Esophagus squamous epithelium (tissue), 5 donors: Measurements from ENCODE around the gene PGM5. TPM values are rescaled to one million over a fixed set of nuclear protein-coding genes. Genes with fewer than 3 reads are reported as not detected.
A peak's percentile ranks its signal among the peaks of the same experiment; 100 is the strongest.

Experiments
- DNase-seq: peaks from one replicate; lab custom pipeline; 2025; lab: John Stamatoyannopoulos, UW
- H3K27ac ChIP-seq, 4 donors: fragments of 200-600 bp; sonication (generic); one replicate each; pipeline ENCODE4 v1.5.1; 2016 to 2019; ENCODE audit warnings: mild to moderate bottlenecking in 1 of 4
- H3K27me3 ChIP-seq, 4 donors: fragments of 200-600 bp; sonication (generic); 1 replicate in 3 of 4; 2 replicates in 1 of 4; pipeline versions ENCODE4 v1.5.1 to v1.6.0; 2017 to 2021; ENCODE audit warnings: antibody characterized with exemption in 1 of 4
- H3K36me3 ChIP-seq, 3 donors: fragments of 200-600 bp; sonication (generic); one replicate each; pipeline ENCODE4 v1.5.1; 2016 to 2019
- H3K4me1 ChIP-seq, 3 donors: fragments of 200-600 bp; sonication (generic); one replicate each; pipeline ENCODE4 v1.5.1; 2017 to 2019
- H3K4me3 ChIP-seq, 4 donors: fragments of 200-600 bp; sonication (generic); 1 replicate in 3 of 4; 2 replicates in 1 of 4; pipeline ENCODE4 v1.5.1; 2016 to 2019; ENCODE audit warnings: mild to moderate bottlenecking in 2 of 4, moderate library complexity in 1 of 4
- H3K9me3 ChIP-seq, 3 donors: fragments of 200-600 bp; sonication (generic); one replicate each; pipeline ENCODE4 v1.5.1; 2016 to 2019
- CTCF ChIP-seq, 6 experiments: fragments of 450-650 bp in 4 of 6; fragments of 200-600 bp in 2 of 6; sonication (generic) in 2 of 6; IDR thresholded peaks; one replicate each; pipeline ENCODE4 v1.5.1; 2016 to 2019; ENCODE audit warnings: antibody characterized with exemption in 6 of 6, mild to moderate bottlenecking in 4 of 6, moderate library complexity in 4 of 6
- POLR2A ChIP-seq, 4 donors: fragments of 450-650 bp; IDR thresholded peaks; one replicate each; pipeline ENCODE4 v1.6.1; 2017; ENCODE audit warnings: antibody characterized with exemption in 4 of 4, mild to moderate bottlenecking in 4 of 4, moderate library complexity in 3 of 4
- WGBS, 2 donors: methylation state at CpG; one replicate each; pipeline ENCODE4 v1.1.5; 2018; 5-methylcytosine and 5-hydroxymethylcytosine counted together
- intact Hi-C: fragments of 100-400 bp; cut with DNase I; formaldehyde crosslinking; loops from one replicate; pipeline ENCODE4 v1.15.0; 2022
- total RNA-seq, 4 donors: library from RNA; depleted of rRNA; stranded (reverse); fragments of >200 nt; gene quantifications; one replicate each; pipeline ENCODE4 v1.1.0, GENCODE V29; 2016
- donor health status: DM: yes; HTN: yes; CAD: no.

PGM5 gene
- total RNA-seq, 4 donors from 2014 or later, result 4.5 to 112 (median 20.8) TPM

GRCh38 chr9:68505681-68506409, 149.4 kb downstream of the PGM5 start:
- no peak overlapping the region for H3K4me3 ChIP-seq
- TF ChIP-seq POLR2A (IDR thresholded peaks at IDR 0.05), result no peak
- TF ChIP-seq CTCF (IDR thresholded peaks at IDR 0.05), result no peak
- WGBS, 2 donors, result 60 to 71% methylated on average over 4 of the region's 4 CpGs
- H3K9me3 ChIP-seq, result no peaks in the 10 kb centered on the region
- H3K4me1 ChIP-seq, result peaks cover 2 to 54% (median 7%) of the 10 kb centered on the region in 3 donors
- H3K27ac ChIP-seq, result peak overlapping the region in 3 of 4 donors; percentile 64 to 67 (median 66)
- intact Hi-C loops, result no loop called here
- no peak for DNase-seq
- H3K27me3 ChIP-seq, result no peaks in the 10 kb centered on the region
- no peaks in the 10 kb centered on the region for H3K36me3 ChIP-seq

- peak overlapping the region in 3 of 4 donors; percentile 64 to 67 (median 66) for H3K27ac ChIP-seq
- no peaks in the 10 kb centered on the region for H3K9me3 ChIP-seq
- H3K4me1 ChIP-seq, result peaks cover 0 to 47% (median 5%) of the 10 kb centered on the region in 3 donors
- H3K36me3 ChIP-seq, result no peaks in the 10 kb centered on the region
- TF ChIP-seq POLR2A (IDR thresholded peaks at IDR 0.05) (no peak), CTCF (IDR thresholded peaks at IDR 0.05) (no peak)
- WGBS, 2 donors, result 84% methylated on average over 1 of the region's 1 CpG
- H3K27me3 ChIP-seq, result no peaks in the 10 kb centered on the region
- no peak overlapping the region for H3K4me3 ChIP-seq
- DNase-seq, result no peak
- intact Hi-C loops, result no loop called here
These were observed 150.1 kb downstream of the PGM5 start for GRCh38 chr9:68506551-68506950.

GRCh38 chr9:68507130-68507805, 150.9 kb downstream of the PGM5 start:
- DNase-seq, result no peak
- WGBS, 2 donors, result 43 to 47% methylated on average over 7 of the region's 7 CpGs
- TF ChIP-seq CTCF (IDR thresholded peaks at IDR 0.05) (peak in 4 of 6 experiments; percentile 55 to 70 (median 58)), POLR2A (IDR thresholded peaks at IDR 0.05) (no peak)
- Histone ChIP-seq H3K36me3 (no peaks in the 10 kb centered on the region), H3K4me1 (peaks cover 0 to 40% (median 5%) of the 10 kb centered on the region in 3 donors), H3K27me3 (no peaks in the 10 kb centered on the region), H3K4me3 (no peak overlapping the region), H3K27ac (peak overlapping the region in 3 of 4 donors; percentile 64 to 72 (median 67)), H3K9me3 (no peaks in the 10 kb centered on the region)
- intact Hi-C loops, result no loop called here

GRCh38 chr9:68507806-68508145, 151.4 kb downstream of the PGM5 start:
- no peak for DNase-seq
- H3K36me3 ChIP-seq, result no peaks in the 10 kb centered on the region
- no peak overlapping the region for H3K4me3 ChIP-seq
- WGBS, 2 donors, result 46 to 63% methylated on average over 2 of the region's 2 CpGs
- H3K9me3 ChIP-seq, result no peaks in the 10 kb centered on the region
- intact Hi-C loops, result no loop called here
- H3K4me1 ChIP-seq, result peaks cover 0 to 40% (median 5%) of the 10 kb centered on the region in 3 donors
- no peaks in the 10 kb centered on the region for H3K27me3 ChIP-seq
- peak in 1 of 6 experiments; percentile 7 for TF ChIP-seq CTCF (IDR thresholded peaks at IDR 0.05)
- TF ChIP-seq POLR2A (IDR thresholded peaks at IDR 0.05), result no peak
- peak overlapping the region in 3 of 4 donors; percentile 64 to 72 (median 67) for H3K27ac ChIP-seq

GRCh38 chr9:68508547-68508946, 152.1 kb downstream of the PGM5 start:
- WGBS, 2 donors, result 44 to 61% methylated on average over 1 to 2 of the region's 2 CpGs
- no peaks in the 10 kb centered on the region for H3K9me3 ChIP-seq
- H3K27ac ChIP-seq, result peak overlapping the region in 3 of 4 donors; percentile 64 to 81 (median 67)

More at GRCh38 chr9:68508547-68508946, 152.1 kb downstream of the PGM5 start:
- H3K4me1 ChIP-seq, result peaks cover 0 to 40% (median 5%) of the 10 kb centered on the region in 3 donors
- DNase-seq, result no peak
- intact Hi-C loops, result no loop called here
- H3K27me3 ChIP-seq, result no peaks in the 10 kb centered on the region
- no peak for TF ChIP-seq CTCF (IDR thresholded peaks at IDR 0.05)
- TF ChIP-seq POLR2A (IDR thresholded peaks at IDR 0.05), result no peak
- no peaks in the 10 kb centered on the region for H3K36me3 ChIP-seq
- H3K4me3 ChIP-seq, result no peak overlapping the region
